ENCODE results near the gene CLCN3. TPM values are rescaled to one million over a fixed set of nuclear protein-coding genes. Genes with fewer than 3 reads are reported as not detected.

CLCN3 gene
- total and polyA plus RNA-seq, 9 of the 15 experiments (the other 6 are each of a cell fraction or from before 2014, with no cell fraction given): 12.7 to 60.6 (median 38.5) TPM

GRCh38 chr4:169727616-169728015 is 107.2 kb downstream of the CLCN3 start:
- BruUV-seq (replicated peaks): no TSS peak
- ChIA-PET CTCF (ENCODE audit: low intra/inter-chr PET ratio) (no interaction called here), POLR2A (interaction anchor here (1.0 kb wide), 1 partner anchor 14 kb away, joined by 4 read pairs; no protein-coding TSS in a partner anchor)
- peaks cover 28% of the 10 kb centered on the region; the same call in 2 of the 3 replicates for H3K36me3 ChIP-seq (ENCODE audit: control insufficient read depth, insufficient read depth, low read length)
- in situ Hi-C loops (cut with MboI): no loop called here
- FAIRE-seq (no peak), DNase-seq (ENCODE audit: extremely low read depth in 1 of 4, low spot score in 3 of 4) (no peak), ATAC-seq (no peak)
- no peak overlapping the region for H2AFZ ChIP-seq (ENCODE audit: low read depth, low read length)
- no peak overlapping the region for H3K4me3 ChIP-seq
- no peaks in the 10 kb centered on the region for H4K20me1 ChIP-seq (replicated peaks; ENCODE audit: control insufficient read depth, insufficient read depth, low read length)
- no peak overlapping the region for H3K4me2 ChIP-seq (ENCODE audit: insufficient read depth, low read length)
- H3K27me3 ChIP-seq (ENCODE audit: control insufficient read depth in 2 of 2, insufficient read depth in 2 of 2, low read length in 2 of 2): no peaks in the 10 kb centered on the region
- H3K9me3 ChIP-seq (replicated peaks; ENCODE audit: control insufficient read depth, insufficient read depth, low read depth, low read length): no peaks in the 10 kb centered on the region
- no peak overlapping the region for H3K9ac ChIP-seq (ENCODE audit: insufficient read depth in 1 of 2, low read depth in 2 of 2, low read length in 2 of 2)
- 0 out of 4 replicates have a peak, but pooled peaks of 1 of the 2 experiments have one; percentile 12 for TF ChIP-seq KDM1A (IDR thresholded peaks at IDR 0.05)
- TF ChIP-seq MEF2D (tag; conservative IDR thresholded peaks at IDR 0.05; ENCODE audit: low read depth): no peak
- H3K27ac ChIP-seq (ENCODE audit: extremely low read depth, low read depth, low read length): no peak overlapping the region
- no peaks in the 10 kb centered on the region for H3K4me1 ChIP-seq (replicated peaks in 1 of 2; ENCODE audit: control insufficient read depth in 2 of 2, insufficient read depth in 2 of 2, low read length in 2 of 2)
- H3K9me1 ChIP-seq (ENCODE audit: control insufficient read depth, insufficient read depth, low read length): no peaks in the 10 kb centered on the region
- intact Hi-C loops (cut with micrococcal nuclease): no loop called here
- H3K79me2 ChIP-seq (ENCODE audit: control insufficient read depth, insufficient read depth, low read length): no peaks in the 10 kb centered on the region

- in situ Hi-C loops (cut with MboI): no loop called here
- no peaks in the 10 kb centered on the region for H3K4me1 ChIP-seq (replicated peaks in 1 of 2; ENCODE audit: control insufficient read depth in 2 of 2, insufficient read depth in 2 of 2, low read length in 2 of 2)
- no peak overlapping the region for H2AFZ ChIP-seq (ENCODE audit: low read depth, low read length)
- H4K20me1 ChIP-seq (replicated peaks; ENCODE audit: control insufficient read depth, insufficient read depth, low read length): no peaks in the 10 kb centered on the region
- no peaks in the 10 kb centered on the region for H3K79me2 ChIP-seq (ENCODE audit: control insufficient read depth, insufficient read depth, low read length)
- H3K9ac ChIP-seq (ENCODE audit: insufficient read depth in 1 of 2, low read depth in 2 of 2, low read length in 2 of 2): no peak overlapping the region
- no peak overlapping the region for H3K4me3 ChIP-seq
- H3K27me3 ChIP-seq (ENCODE audit: control insufficient read depth in 2 of 2, insufficient read depth in 2 of 2, low read length in 2 of 2): no peaks in the 10 kb centered on the region
- TF ChIP-seq KDM1A (IDR thresholded peaks at IDR 0.05) (0 out of 4 replicates have a peak, but pooled peaks have one; percentile 18 to 30), PREB (CRISPR knock-in tag; IDR thresholded peaks at IDR 0.05) (no peak), AFF4 (CRISPR knock-in tag; IDR thresholded peaks at IDR 0.05) (no peak), NFIC (IDR thresholded peaks at IDR 0.05) (no peak), TEAD1 (CRISPR knock-in tag; IDR thresholded peaks at IDR 0.05) (no peak)
- BruUV-seq (replicated peaks): no TSS peak
- no peak overlapping the region for H3K4me2 ChIP-seq (ENCODE audit: insufficient read depth, low read length)
- intact Hi-C loops (cut with micrococcal nuclease): no loop called here
- no peak for FAIRE-seq
- H3K27ac ChIP-seq (ENCODE audit: extremely low read depth, low read depth, low read length): no peak overlapping the region
- no peaks in the 10 kb centered on the region for H3K9me1 ChIP-seq (ENCODE audit: control insufficient read depth, insufficient read depth, low read length)
- no peaks in the 10 kb centered on the region for H3K9me3 ChIP-seq (replicated peaks; ENCODE audit: control insufficient read depth, insufficient read depth, low read depth, low read length)
- no peak for DNase-seq (ENCODE audit: extremely low read depth in 1 of 4, low spot score in 3 of 4)
- WGBS (ENCODE audit: insufficient coverage, low coverage, missing lambda C conversion rate): 80% methylated on average over 5 of the region's 5 CpGs
- no peak for ATAC-seq
- POLR2A ChIA-PET: no interaction called here
- peaks cover 28% of the 10 kb centered on the region; the same call in 2 of the 3 replicates for H3K36me3 ChIP-seq (ENCODE audit: control insufficient read depth, insufficient read depth, low read length)
- CTCF ChIA-PET (ENCODE audit: low intra/inter-chr PET ratio): no interaction called here
Measured at GRCh38 chr4:169730564-169730963, 110.2 kb downstream of the CLCN3 start.

Measured in K562 (cell line).